B cell (primary cell): ENCODE data around the gene COL5A1. TPM values are rescaled to one million over a fixed set of nuclear protein-coding genes. Genes with fewer than 3 reads are reported as not detected.

Experiments
- ATAC-seq: fragments of 200-7000 bp; cut with Tn5 transposase; one replicate; pipeline ENCODE4 v1.10.0; 2021; ENCODE audit warnings: low read depth, mild to moderate bottlenecking, moderate number of reproducible peaks, moderate library complexity
- CTCF ChIA-PET: fragments of 350-600 bp; sonication (Branson Sonifier 250); formaldehyde crosslinking; loops from one replicate; lab custom pipeline; 2021; ENCODE audit warnings: antibody characterized with exemption, inconsistent platforms; lab: Charles Lee
- POLR2A ChIA-PET: fragments of 350-600 bp; sonication (Branson Sonifier 250); formaldehyde crosslinking; loops from one replicate; lab custom pipeline; 2021; ENCODE audit warnings: antibody characterized with exemption; lab: Charles Lee
- DNase-seq: peaks from one replicate; pipeline ENCODE4 v3.0.0; 2013
- H2AFZ ChIP-seq: 2 replicates; pipeline ENCODE4 v1.6.1; 2012; ENCODE audit warnings: mild to moderate bottlenecking, low read depth, low read length; ENCODE audit not compliant: insufficient read depth, poor library complexity, severe bottlenecking
- H3K27ac ChIP-seq, 2 donors: 1 replicate in 1 of 2; 2 replicates in 1 of 2; pipeline ENCODE4 v1.5.1; 2012 to 2013; ENCODE audit warnings: low read length in 2 of 2, mild to moderate bottlenecking in 2 of 2, moderate library complexity in 1 of 2
- H3K27me3 ChIP-seq, 4 experiments: fragments of 200-600 bp in 1 of 4; sonication (generic) in 1 of 4; replicated peaks in 1 of 4; 1 replicate in 2 of 4; 2 replicates in 2 of 4; pipeline versions ENCODE4 v1.6.1 to v1.7.0; 2013 to 2016; ENCODE audit warnings: low read length in 3 of 4, mild to moderate bottlenecking in 2 of 4, mixed read lengths in 1 of 4, moderate library complexity in 1 of 4; ENCODE audit not compliant: insufficient read depth in 4 of 4, control insufficient read depth in 3 of 4; ENCODE audit errors: control extremely low read depth in 1 of 4
- H3K36me3 ChIP-seq, 2 experiments: replicated peaks in 1 of 2; 1 replicate in 1 of 2; 2 replicates in 1 of 2; pipeline versions ENCODE4 v1.6.1 to v1.7.1; 2013; ENCODE audit warnings: low read length in 1 of 2; ENCODE audit not compliant: insufficient read depth in 2 of 2, control insufficient read depth in 1 of 2; ENCODE audit errors: control extremely low read depth in 1 of 2, extremely low read depth in 1 of 2
- H3K4me1 ChIP-seq, 2 donors: fragments of 200-600 bp in 1 of 2; sonication (generic) in 1 of 2; 1 replicate in 1 of 2; 2 replicates in 1 of 2; pipeline versions ENCODE4 v1.5.1 to v1.6.1; 2013 to 2017; ENCODE audit warnings: low read length in 2 of 2; ENCODE audit not compliant: control insufficient read depth in 2 of 2, insufficient read depth in 2 of 2
- H3K4me2 ChIP-seq: replicated peaks from 2 replicates; pipeline ENCODE3; 2012; ENCODE audit warnings: mild to moderate bottlenecking, low read depth, low read length; ENCODE audit not compliant: poor library complexity, severe bottlenecking
- H3K4me3 ChIP-seq, 5 experiments: fragments of 200-600 bp in 1 of 5; sonication (generic) in 1 of 5; 1 replicate in 3 of 5; 2 replicates in 2 of 5; pipeline versions ENCODE4 v1.5.1 to v1.7.0; 2011 to 2016; ENCODE audit warnings: low read length in 4 of 5, mild to moderate bottlenecking in 4 of 5, low read depth in 2 of 5, control low read depth in 1 of 5, moderate library complexity in 1 of 5; ENCODE audit not compliant: insufficient read depth in 1 of 5; ENCODE audit errors: control extremely low read depth in 1 of 5, extremely low read depth in 1 of 5
- H3K79me2 ChIP-seq: fragments of 200-600 bp; sonication (generic); one replicate; pipeline ENCODE4 v1.6.0; 2016; ENCODE audit warnings: low read length; ENCODE audit not compliant: control insufficient read depth, insufficient read depth
- H3K9ac ChIP-seq: fragments of 200-600 bp; sonication (generic); 2 replicates; pipeline ENCODE4 v1.6.1; 2017; ENCODE audit warnings: mild to moderate bottlenecking, low read length, moderate library complexity
- H3K9me3 ChIP-seq, 3 donors: one replicate each; pipeline versions ENCODE4 v1.6.1 to v1.7.1; 2013; ENCODE audit warnings: low read length in 2 of 3; ENCODE audit not compliant: control insufficient read depth in 2 of 3, insufficient read depth in 1 of 3; ENCODE audit errors: control extremely low read depth in 1 of 3
- H4K20me1 ChIP-seq: 2 replicates; pipeline ENCODE4 v1.6.0; 2012; ENCODE audit warnings: mild to moderate bottlenecking, low read length; ENCODE audit not compliant: insufficient read depth, control insufficient read depth, poor library complexity, severe bottlenecking
- H3K27ac Mint-ChIP-seq: one replicate; pipeline ENCODE4 v1.8.0; 2021; ENCODE audit warnings: mixed read lengths
- H3K27me3 Mint-ChIP-seq: one replicate; pipeline ENCODE4 v1.8.0; 2021; ENCODE audit warnings: mixed read lengths
- H3K4me1 Mint-ChIP-seq: one replicate; pipeline ENCODE4 v1.8.0; 2021; ENCODE audit warnings: mixed read lengths
- H3K4me3 Mint-ChIP-seq: one replicate; pipeline ENCODE4 v1.8.0; 2021; ENCODE audit warnings: mixed read lengths
- H3K9me3 Mint-ChIP-seq: one replicate; pipeline ENCODE4 v1.8.0; 2022; ENCODE audit warnings: mixed read lengths; ENCODE audit not compliant: insufficient read depth
- CTCF ChIP-seq: fragments of 200-600 bp; IDR thresholded peaks from one replicate; pipeline ENCODE4 v1.8.0; 2022; ENCODE audit warnings: antibody characterized with exemption, mild to moderate bottlenecking
- EZH2 ChIP-seq: IDR thresholded peaks from 2 replicates; pipeline ENCODE4 v1.6.1; 2012; ENCODE audit warnings: borderline replicate concordance, low read depth, mild to moderate bottlenecking, moderate library complexity, low read length; ENCODE audit not compliant: insufficient read depth, poor library complexity, severe bottlenecking
- whole genome bisulfite sequencing: methylation state at CpG from one replicate; pipeline ENCODE4 v1.1.5; 2013; ENCODE audit warnings: missing lambda C conversion rate; ENCODE audit not compliant: insufficient coverage; 5-methylcytosine and 5-hydroxymethylcytosine counted together
- intact Hi-C: fragments of 100-400 bp; cut with micrococcal nuclease; formaldehyde crosslinking; loops from one replicate; pipeline ENCODE4 v1.10.0; 2022
- polyA plus RNA-seq: library from polyadenylated mRNA; depleted of rRNA; stranded (reverse); fragments of >200 nt; gene quantifications from 2 replicates; pipeline ENCODE4 v1.2.3, GENCODE V29; 2012
- total RNA-seq, 2 donors: library from RNA; stranded (reverse); fragments of 120-200 nt in 1 of 2; gene quantifications; 1 replicate in 1 of 2; 2 replicates in 1 of 2; pipeline versions ENCODE4 v1.2.3 to v1.2.4, GENCODE V29; 2013 to 2022

Gene COL5A1
- total and polyA plus RNA-seq, 2 donors (not counting 1 experiment from before 2014, with no cell fraction given): 0.06 TPM; not detected in 1

GRCh38 chr9:134622896-134623257, 18.7 kb upstream of the COL5A1 start:
- H3K9me3 ChIP-seq: no peaks in the 10 kb centered on the region
- peaks cover 5% of the 10 kb centered on the region for H3K27me3 Mint-ChIP-seq
- peaks cover 0 to 2% (median 0%) of the 10 kb centered on the region in 4 experiments for H3K27me3 ChIP-seq
- WGBS: 83% methylated on average over 6 of the region's 6 CpGs
- H3K4me3 Mint-ChIP-seq: no peak overlapping the region
- H3K27ac Mint-ChIP-seq: no peak overlapping the region
- H3K36me3 ChIP-seq: no peaks in the 10 kb centered on the region
- no peak overlapping the region for H2AFZ ChIP-seq
- no peak overlapping the region for H3K9ac ChIP-seq
- CTCF ChIA-PET: no interaction called here
- H3K4me1 Mint-ChIP-seq: no peaks in the 10 kb centered on the region
- POLR2A ChIA-PET: no interaction called here
- H3K4me3 ChIP-seq: no peak overlapping the region
- H3K4me1 ChIP-seq: no peaks in the 10 kb centered on the region
- TF ChIP-seq EZH2 (no peak), CTCF (no peak)
- H3K4me2 ChIP-seq: no peak overlapping the region
- DNase-seq: no peak
- H3K27ac ChIP-seq: no peak overlapping the region
- ATAC-seq: no peak
- no peaks in the 10 kb centered on the region for H3K79me2 ChIP-seq
- H3K9me3 Mint-ChIP-seq: no peaks in the 10 kb centered on the region
- intact Hi-C loops: no loop called here
- H4K20me1 ChIP-seq: no peaks in the 10 kb centered on the region

DNA sequence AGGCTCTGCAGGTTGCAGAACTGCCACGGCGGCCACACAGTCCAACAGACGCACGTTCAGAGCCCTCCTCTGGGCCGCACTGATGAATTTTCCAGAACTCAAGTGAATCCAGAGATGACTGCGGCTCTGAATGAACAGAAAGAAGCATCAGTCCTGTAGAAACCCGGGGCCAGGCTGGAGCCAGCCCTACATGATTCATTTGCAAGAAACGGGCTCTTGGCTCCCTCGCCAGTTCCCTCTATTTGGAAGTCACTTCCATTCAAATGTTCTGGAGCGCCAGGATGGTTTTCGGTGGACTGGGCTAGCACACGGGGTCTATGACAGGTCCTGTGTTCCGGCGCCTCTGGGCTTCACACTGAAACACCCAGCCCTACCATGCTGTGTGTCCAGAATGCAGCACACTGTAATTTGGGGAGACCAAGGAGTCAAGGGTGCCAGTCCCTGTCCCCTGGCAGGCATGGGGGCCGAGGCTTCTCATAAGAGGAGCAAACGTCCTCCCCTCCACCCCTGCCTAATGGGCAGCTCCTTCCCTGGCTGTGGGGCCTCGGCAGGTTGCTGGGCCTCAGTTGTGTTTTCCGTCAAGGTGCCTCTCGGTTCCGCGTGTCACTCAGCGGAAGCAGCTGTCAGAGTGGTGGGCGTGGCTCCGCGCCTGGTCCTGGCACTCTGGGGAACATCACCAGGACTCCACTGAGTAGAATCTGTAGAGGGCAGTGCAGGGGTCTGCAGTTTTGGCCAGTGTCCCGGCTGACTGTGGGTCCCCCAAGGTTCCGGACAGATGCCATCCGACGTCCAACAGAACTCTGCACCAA, 18.1 kb upstream of the COL5A1 start:
- WGBS: 93% methylated on average over 27 of the region's 29 CpGs
- H3K27me3 ChIP-seq: peaks cover 0 to 2% (median 0%) of the 10 kb centered on the region in 4 experiments
- H3K4me1 Mint-ChIP-seq: no peaks in the 10 kb centered on the region
- no peaks in the 10 kb centered on the region for H3K36me3 ChIP-seq
- TF ChIP-seq EZH2 (no peak), CTCF (no peak)
- ATAC-seq (no peak), DNase-seq (no peak)
- H3K4me3 ChIP-seq: no peak overlapping the region
- ChIA-PET CTCF (no interaction called here), POLR2A (no interaction called here)
- no peaks in the 10 kb centered on the region for H3K4me1 ChIP-seq
- H3K27ac Mint-ChIP-seq: no peak overlapping the region
- no peak overlapping the region for H3K4me2 ChIP-seq
- H3K27me3 Mint-ChIP-seq: peaks cover 5% of the 10 kb centered on the region
- intact Hi-C loops: no loop called here
- H2AFZ ChIP-seq: no peak overlapping the region
- no peak overlapping the region for H3K4me3 Mint-ChIP-seq
- no peak overlapping the region for H3K9ac ChIP-seq
- H3K9me3 ChIP-seq: no peaks in the 10 kb centered on the region
- H4K20me1 ChIP-seq: no peaks in the 10 kb centered on the region
- no peak overlapping the region for H3K27ac ChIP-seq
- H3K9me3 Mint-ChIP-seq: no peaks in the 10 kb centered on the region
- H3K79me2 ChIP-seq: no peaks in the 10 kb centered on the region
